HG03196 (cell line): ENCODE measurements around the gene RPTOR.
"Not testable (repeated sequence)": the region's sequence is repeated elsewhere in the genome, so short reads cannot be mapped to it uniquely, and the experiment has no call there.

ENCODE experiments used
- ATAC-seq: cut with Tn5 transposase; IDR thresholded peaks from one replicate; pipeline ENCODE4 v1.9.1; 2021; ENCODE audit not compliant: unreplicated experiment

RPTOR gene

GRCh38 chr17:80804466-80804865 lies 259.8 kb downstream of the RPTOR start:
- no peak for ATAC-seq

- ATAC-seq, result no peak
These were observed 260.6 kb downstream of the RPTOR start for GRCh38 chr17:80805032-80805751.

- ATAC-seq, result no peak
These were observed 262.4 kb downstream of the RPTOR start for GRCh38 chr17:80807014-80807413.

- no peak for ATAC-seq
These were observed 263.2 kb downstream of the RPTOR start for GRCh38 chr17:80807882-80808281.

- no peak for ATAC-seq
These were observed 266.8 kb downstream of the RPTOR start for GRCh38 chr17:80811181-80812105.

- ATAC-seq, result no peak
These were observed 267.9 kb downstream of the RPTOR start for GRCh38 chr17:80812362-80813088.

GRCh38 chr17:80813318-80813717 lies 268.7 kb downstream of the RPTOR start:
- no peak for ATAC-seq

GRCh38 chr17:80814491-80814890 lies 269.9 kb downstream of the RPTOR start:
- no peak for ATAC-seq

- no peak for ATAC-seq
These were observed 270.6 kb downstream of the RPTOR start for GRCh38 chr17:80815151-80815681.

GRCh38 chr17:80815718-80816117 lies 271.1 kb downstream of the RPTOR start:
- ATAC-seq, result not testable (repeated sequence)

- ATAC-seq, result no peak
These were observed 271.8 kb downstream of the RPTOR start for GRCh38 chr17:80816241-80817103.

- no peak for ATAC-seq
These were observed 272.7 kb downstream of the RPTOR start for GRCh38 chr17:80817321-80817845.

- no peak for ATAC-seq
These were observed 273.2 kb downstream of the RPTOR start for GRCh38 chr17:80817861-80818260.

- ATAC-seq, result no peak
These were observed 274.2 kb downstream of the RPTOR start for GRCh38 chr17:80818871-80819270.

- ATAC-seq, result no peak
These were observed 275.0 kb downstream of the RPTOR start for GRCh38 chr17:80819422-80820164.

- ATAC-seq, result no peak
These were observed 275.7 kb downstream of the RPTOR start for GRCh38 chr17:80820331-80820730.

GRCh38 chr17:80821546-80821945 lies 276.9 kb downstream of the RPTOR start:
- no peak for ATAC-seq

GRCh38 chr17:80822021-80822699 lies 277.5 kb downstream of the RPTOR start:
- ATAC-seq, result no peak
